ENCODE results near the gene AGPAT1. TPM values are rescaled to one million over a fixed set of nuclear protein-coding genes. Genes with fewer than 3 reads are reported as not detected.
A peak's percentile ranks its signal among the peaks of the same experiment; 100 is the strongest.

The AGPAT1 gene
- total and polyA plus RNA-seq, 7 donors: 35.0 to 77.8 (median 47.4) TPM

- Histone ChIP-seq H3K27ac (no peak overlapping the region), H3K36me3 (ENCODE audit: insufficient read depth in 1 of 2, low read depth in 1 of 2) (no peaks in the 10 kb centered on the region), H3K4me1 (peaks cover 8% of the 10 kb centered on the region), H3K27me3 (ENCODE audit: insufficient read depth in 3 of 3, low read length in 2 of 3) (no peaks in the 10 kb centered on the region), H3K9me3 (no peaks in the 10 kb centered on the region), H3K4me3 (no peak overlapping the region)
- DNase-seq (no peak), ATAC-seq (no peak)
- intact Hi-C loops (cut with DNase I): no loop called here
- no peak for TF ChIP-seq CTCF (IDR thresholded peaks at IDR 0.05)
- 73 to 79% (median 78%) methylated on average over 4 of the region's 4 CpGs for WGBS, 3 donors
Measured at GRCh38 chr6:32133786-32134185, 42.1 kb downstream of the AGPAT1 start.

GRCh38 chr6:32132110-32132509 is 43.8 kb downstream of the AGPAT1 start:
- Histone ChIP-seq H3K36me3 (ENCODE audit: insufficient read depth in 1 of 2, low read depth in 1 of 2) (peaks cover 0 to 2% of the 10 kb centered on the region in 2 donors), H3K9me3 (no peaks in the 10 kb centered on the region), H3K27me3 (ENCODE audit: insufficient read depth in 3 of 3, low read length in 2 of 3) (no peaks in the 10 kb centered on the region), H3K27ac (no peak overlapping the region), H3K4me1 (peaks cover 17% of the 10 kb centered on the region), H3K4me3 (no peak overlapping the region)
- no peak for DNase-seq
- ATAC-seq: no peak
- intact Hi-C loops (cut with DNase I): no loop called here
- TF ChIP-seq CTCF (IDR thresholded peaks at IDR 0.05): no peak

- H3K4me3 ChIP-seq: no peak overlapping the region
- WGBS, 3 donors: 90 to 92% (median 90%) methylated on average over 14 of the region's 14 CpGs
- no peak for TF ChIP-seq CTCF (IDR thresholded peaks at IDR 0.05)
- H3K36me3 ChIP-seq (ENCODE audit: insufficient read depth in 1 of 2, low read depth in 1 of 2): peaks cover 0 to 8% of the 10 kb centered on the region in 2 donors
- ATAC-seq (no peak), DNase-seq (peak in 1 of 2 donors; percentile 33)
- no peaks in the 10 kb centered on the region for H3K27me3 ChIP-seq (ENCODE audit: insufficient read depth in 3 of 3, low read length in 2 of 3)
- no peak overlapping the region for H3K27ac ChIP-seq
- H3K9me3 ChIP-seq: no peaks in the 10 kb centered on the region
- peaks cover 22% of the 10 kb centered on the region for H3K4me1 ChIP-seq
- intact Hi-C loops (cut with DNase I): no loop called here
Measured at GRCh38 chr6:32131439-32131948, 44.4 kb downstream of the AGPAT1 start.

GRCh38 chr6:32129297-32130088 is 46.4 kb downstream of the AGPAT1 start:
- H3K27me3 ChIP-seq (ENCODE audit: insufficient read depth in 3 of 3, low read length in 2 of 3): no peaks in the 10 kb centered on the region
- peaks cover under 1 to 28% of the 10 kb centered on the region in 2 donors for H3K36me3 ChIP-seq (ENCODE audit: insufficient read depth in 1 of 2, low read depth in 1 of 2)
- peaks cover 26% of the 10 kb centered on the region for H3K4me1 ChIP-seq
- ATAC-seq: peak in 3 of 4 donors; percentile 49 to 69 (median 51)
- TF ChIP-seq CTCF (IDR thresholded peaks at IDR 0.05): no peak
- no peaks in the 10 kb centered on the region for H3K9me3 ChIP-seq
- intact Hi-C loops (cut with DNase I): loop anchor here (2.0 to 5.0 kb wide), 3 partner anchors 47 to 1158 kb away; partner anchors contain the start of genes AGPAT1 (in 2 of the 2), PFDN6 (in 1 of the 2), RNF5 (in 1 of the 2) and WDR46 (in 1 of the 2)
- H3K27ac ChIP-seq: peak overlapping the region; percentile 89
- DNase-seq: peak in 1 of 2 donors; percentile 10
- WGBS, 3 donors: 26 to 32% (median 27%) methylated on average over 22 of the region's 22 CpGs
- peak overlapping the region; percentile 95 for H3K4me3 ChIP-seq
